GM23338 (cell line): ENCODE measurements around the gene IRAK1BP1.

ENCODE experiments used
- EZH2 ChIP-seq: fragments of 200-600 bp; sonication (generic); IDR thresholded peaks from one replicate; pipeline ENCODE4 v1.8.0; 2017; ENCODE audit warnings: antibody characterized with exemption, mild to moderate bottlenecking, low read depth; ENCODE audit not compliant: unreplicated experiment
- TF ChIP-seq, protein P1 (sequence below), 2 experiments: fragments of 200-600 bp in 1 of 2; sonication (generic) in 1 of 2; conservative IDR thresholded peaks; 2 replicates each; pipeline versions ENCODE4 v1.5.1 to v1.6.1; 2016 to 2017; ENCODE audit warnings: antibody characterized with exemption in 2 of 2, low read depth in 2 of 2, mild to moderate bottlenecking in 2 of 2, moderate library complexity in 1 of 2

- no peak for TF ChIP-seq EZH2
- TF ChIP-seq, protein P1, sequence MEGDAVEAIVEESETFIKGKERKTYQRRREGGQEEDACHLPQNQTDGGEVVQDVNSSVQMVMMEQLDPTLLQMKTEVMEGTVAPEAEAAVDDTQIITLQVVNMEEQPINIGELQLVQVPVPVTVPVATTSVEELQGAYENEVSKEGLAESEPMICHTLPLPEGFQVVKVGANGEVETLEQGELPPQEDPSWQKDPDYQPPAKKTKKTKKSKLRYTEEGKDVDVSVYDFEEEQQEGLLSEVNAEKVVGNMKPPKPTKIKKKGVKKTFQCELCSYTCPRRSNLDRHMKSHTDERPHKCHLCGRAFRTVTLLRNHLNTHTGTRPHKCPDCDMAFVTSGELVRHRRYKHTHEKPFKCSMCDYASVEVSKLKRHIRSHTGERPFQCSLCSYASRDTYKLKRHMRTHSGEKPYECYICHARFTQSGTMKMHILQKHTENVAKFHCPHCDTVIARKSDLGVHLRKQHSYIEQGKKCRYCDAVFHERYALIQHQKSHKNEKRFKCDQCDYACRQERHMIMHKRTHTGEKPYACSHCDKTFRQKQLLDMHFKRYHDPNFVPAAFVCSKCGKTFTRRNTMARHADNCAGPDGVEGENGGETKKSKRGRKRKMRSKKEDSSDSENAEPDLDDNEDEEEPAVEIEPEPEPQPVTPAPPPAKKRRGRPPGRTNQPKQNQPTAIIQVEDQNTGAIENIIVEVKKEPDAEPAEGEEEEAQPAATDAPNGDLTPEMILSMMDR (conservative IDR thresholded peaks at IDR 0.05; ENCODE audit: low read depth in 2 of 2): no peak
Measured at GRCh38 chr6:78863576-78863975, 3.8 kb upstream of the IRAK1BP1 start.
